Ishikawa (cell line): ENCODE results near the gene MANSC4.

Experiments
- CEBPB ChIP-seq: IDR thresholded peaks from 2 replicates; pipeline ENCODE4 v1.6.1; 2012
- CREB1 ChIP-seq: IDR thresholded peaks from 2 replicates; pipeline ENCODE4 v1.6.1; 2012; ENCODE audit warnings: low read depth
- EP300 ChIP-seq: IDR thresholded peaks from 2 replicates; pipeline ENCODE4 v1.6.1; 2012; ENCODE audit warnings: borderline replicate concordance
- FOXM1 ChIP-seq: IDR thresholded peaks from 2 replicates; pipeline ENCODE4 v1.6.1; 2012; ENCODE audit warnings: low read depth, borderline replicate concordance
- MAX ChIP-seq: IDR thresholded peaks from 2 replicates; pipeline ENCODE4 v1.6.1; 2012
- NFIC ChIP-seq: IDR thresholded peaks from 2 replicates; pipeline ENCODE4 v1.6.1; 2012
- RAD21 ChIP-seq: IDR thresholded peaks from 2 replicates; pipeline ENCODE4 v1.6.1; 2012; ENCODE audit warnings: low read depth
- REST ChIP-seq: IDR thresholded peaks from 2 replicates; pipeline ENCODE4 v1.6.1; 2012; ENCODE audit warnings: low read depth, mild to moderate bottlenecking
- TAF1 ChIP-seq: IDR thresholded peaks from 2 replicates; pipeline ENCODE4 v1.6.1; 2012; ENCODE audit warnings: low read depth, mild to moderate bottlenecking
- TCF12 ChIP-seq: IDR thresholded peaks from 2 replicates; pipeline ENCODE4 v1.6.1; 2012; ENCODE audit warnings: low read depth
- TEAD4 ChIP-seq: IDR thresholded peaks from 2 replicates; pipeline ENCODE4 v1.6.1; 2012
- YY1 ChIP-seq: IDR thresholded peaks from 2 replicates; pipeline ENCODE4 v1.6.1; 2012; ENCODE audit warnings: low read depth
- ZBTB7A ChIP-seq: IDR thresholded peaks from 2 replicates; pipeline ENCODE4 v1.6.1; 2012; ENCODE audit warnings: low read depth

- TF ChIP-seq REST (no peak), MAX (no peak), EP300 (no peak), TCF12 (no peak), FOXM1 (no peak), ZBTB7A (no peak), CREB1 (no peak), TEAD4 (no peak), TAF1 (no peak), RAD21 (no peak), YY1 (no peak), NFIC (no peak), CEBPB (no peak)
Measured at GRCh38 chr12:27805238-27805637, 25.2 kb upstream of the MANSC4 start.
